GM18858 (cell line): ENCODE data around the gene R3HDM2.
"Not testable (repeated sequence)": the region's sequence is repeated elsewhere in the genome, so short reads cannot be mapped to it uniquely, and the experiment has no call there.

Source experiments
- ATAC-seq: cut with Tn5 transposase; IDR thresholded peaks from one replicate; pipeline ENCODE4 v1.9.1; 2021; ENCODE audit not compliant: unreplicated experiment

The R3HDM2 gene

GRCh38 chr12:57384478-57384877, 46.4 kb downstream of the R3HDM2 start:
- no peak for ATAC-seq

- no peak for ATAC-seq
These were observed 49.1 kb downstream of the R3HDM2 start for GRCh38 chr12:57381693-57382220.

- ATAC-seq = no peak
These were observed 50.5 kb downstream of the R3HDM2 start for GRCh38 chr12:57380300-57380699.

GRCh38 chr12:57377103-57377840, 53.6 kb downstream of the R3HDM2 start:
- no peak for ATAC-seq

GRCh38 chr12:57372233-57372632, 58.6 kb downstream of the R3HDM2 start:
- no peak for ATAC-seq

GRCh38 chr12:57370696-57371095, 60.1 kb downstream of the R3HDM2 start:
- no peak for ATAC-seq

GRCh38 chr12:57370072-57370471, 60.8 kb downstream of the R3HDM2 start:
- ATAC-seq = no peak

GRCh38 chr12:57369202-57369601, 61.6 kb downstream of the R3HDM2 start:
- ATAC-seq = no peak

GRCh38 chr12:57368349-57369095, 62.3 kb downstream of the R3HDM2 start:
- no peak for ATAC-seq

GRCh38 chr12:57367121-57367520, 63.7 kb downstream of the R3HDM2 start:
- ATAC-seq = no peak

- no peak for ATAC-seq
These were observed 64.5 kb downstream of the R3HDM2 start for GRCh38 chr12:57366315-57366714.

GRCh38 chr12:57364156-57364555, 66.7 kb downstream of the R3HDM2 start:
- not testable (repeated sequence) for ATAC-seq

GRCh38 chr12:57360468-57360867, 70.4 kb downstream of the R3HDM2 start:
- ATAC-seq = no peak

GRCh38 chr12:57358646-57359045, 72.2 kb downstream of the R3HDM2 start:
- no peak for ATAC-seq

GRCh38 chr12:57355734-57356133, 75.1 kb downstream of the R3HDM2 start:
- ATAC-seq = no peak

- ATAC-seq = no peak
These were observed 78.7 kb downstream of the R3HDM2 start for GRCh38 chr12:57352166-57352565.

- no peak for ATAC-seq
These were observed 83.6 kb downstream of the R3HDM2 start for GRCh38 chr12:57347284-57347683.

- no peak for ATAC-seq
These were observed 87.0 kb downstream of the R3HDM2 start for GRCh38 chr12:57343703-57344378.

GRCh38 chr12:57342207-57342691, 88.6 kb downstream of the R3HDM2 start:
- no peak for ATAC-seq

- ATAC-seq = no peak
These were observed 89.4 kb downstream of the R3HDM2 start for GRCh38 chr12:57341275-57341990.

GRCh38 chr12:57340104-57340503, 90.7 kb downstream of the R3HDM2 start:
- ATAC-seq = no peak
